PC-9 (cell line): ENCODE results near the gene PLEKHM1. TPM values are rescaled to one million over a fixed set of nuclear protein-coding genes. Genes with fewer than 3 reads are reported as not detected.
"Not testable (repeated sequence)": the region's sequence is repeated elsewhere in the genome, so short reads cannot be mapped to it uniquely, and the experiment has no call there.

Experiments
- BruUV-seq: library from RNA; stranded (reverse); fragments of 400-500 nt; replicated peaks from 2 replicates; lab custom pipeline; 2021; lab: Mats Ljungman, UMichigan
- CTCF ChIA-PET: fragments of 300-600 bp; sonication (Branson Sonifier 250); formaldehyde crosslinking; loops from one replicate; lab custom pipeline; 2022; ENCODE audit warnings: antibody characterized with exemption; lab: Charles Lee
- POLR2A ChIA-PET: fragments of 300-600 bp; sonication (Branson Sonifier 250); formaldehyde crosslinking; loops from one replicate; lab custom pipeline; 2022; ENCODE audit warnings: antibody characterized with exemption; ENCODE audit not compliant: unreplicated experiment; lab: Charles Lee
- DNase-seq, 2 experiments: peaks; one replicate each; pipeline versions ENCODE4 v3.0.0 to v3.0.0-alpha.2; 2015 to 2022; ENCODE audit warnings: mixed read lengths in 1 of 2
- H2AFZ ChIP-seq: fragments of 200-600 bp; sonication (generic); 2 replicates; pipeline ENCODE4 v1.8.1; 2017; ENCODE audit warnings: antibody characterized with exemption
- H3F3A ChIP-seq: fragments of 200-600 bp; sonication (generic); 2 replicates; pipeline ENCODE4 v1.8.1; 2017; ENCODE audit warnings: antibody characterized with exemption, mild to moderate bottlenecking, low read depth; ENCODE audit not compliant: insufficient read depth
- H3K27ac ChIP-seq: fragments of 200-600 bp; sonication (generic); 2 replicates; pipeline ENCODE4 v1.6.1; 2016; ENCODE audit warnings: mixed run types
- H3K27me3 ChIP-seq: fragments of 200-600 bp; sonication (generic); 2 replicates; pipeline ENCODE4 v1.6.1; 2016; ENCODE audit warnings: low read depth, mixed run types; ENCODE audit not compliant: insufficient read depth
- H3K36me3 ChIP-seq: fragments of 200-600 bp; sonication (generic); 2 replicates; pipeline ENCODE4 v1.6.1; 2016; ENCODE audit warnings: low read depth, mixed run types
- H3K4me1 ChIP-seq: fragments of 200-600 bp; sonication (generic); replicated peaks from 2 replicates; pipeline ENCODE4 v1.6.1; 2016; ENCODE audit warnings: mixed run types; ENCODE audit not compliant: insufficient read depth
- H3K4me2 ChIP-seq: fragments of 200-600 bp; sonication (generic); 2 replicates; pipeline ENCODE4 v1.6.1; 2017; ENCODE audit warnings: mixed run types
- H3K4me3 ChIP-seq: fragments of 200-600 bp; sonication (generic); 2 replicates; pipeline ENCODE4 v1.6.1; 2016; ENCODE audit warnings: mixed run types
- H3K79me2 ChIP-seq: fragments of 200-600 bp; sonication (generic); 2 replicates; pipeline ENCODE4 v1.6.1; 2017; ENCODE audit warnings: low read depth, mixed run types
- H3K9me2 ChIP-seq: fragments of 200-600 bp; sonication (generic); 2 replicates; pipeline ENCODE4 v1.8.1; 2017; ENCODE audit warnings: mild to moderate bottlenecking; ENCODE audit not compliant: insufficient read depth
- H3K9me3 ChIP-seq: fragments of 200-600 bp; sonication (generic); 2 replicates; pipeline ENCODE4 v1.8.1; 2016; ENCODE audit warnings: low read depth; ENCODE audit not compliant: insufficient read depth
- H4K20me1 ChIP-seq: fragments of 200-600 bp; sonication (generic); 2 replicates; pipeline ENCODE4 v1.8.1; 2017; ENCODE audit not compliant: insufficient read depth
- intact Hi-C: fragments of 100-400 bp; cut with micrococcal nuclease; formaldehyde crosslinking; loops from one replicate; pipeline ENCODE4 v1.10.0; 2022; ENCODE audit not compliant: unreplicated experiment
- total RNA-seq: library from RNA; stranded (reverse); gene quantifications from 2 replicates; pipeline ENCODE4 v1.2.3, GENCODE V29; 2021

The PLEKHM1 gene
- total RNA-seq, 1 experiment from 2014 or later, result 42.5 TPM

GRCh38 chr17:45448066-45448465 lies 42.5 kb downstream of the PLEKHM1 start:
- H3K79me2 ChIP-seq, DNase-seq, POLR2A ChIA-PET, BruUV-seq, H3K4me2 ChIP-seq, H3K27ac ChIP-seq, H3K9me3 ChIP-seq, H3K36me3 ChIP-seq, H3K4me3 ChIP-seq, CTCF ChIA-PET, H2AFZ ChIP-seq, H4K20me1 ChIP-seq, H3K27me3 ChIP-seq, intact Hi-C loops, H3K9me2 ChIP-seq: not testable (repeated sequence)
- Histone ChIP-seq H3K4me1 (peaks cover 23% of the 10 kb centered on the region), H3F3A (peaks cover 15% of the 10 kb centered on the region; the same call in 1 of the 2 replicates)

- H2AFZ ChIP-seq, H3K4me2 ChIP-seq, H3K79me2 ChIP-seq, DNase-seq, CTCF ChIA-PET, H3K9me3 ChIP-seq, H3K4me3 ChIP-seq, H3K27me3 ChIP-seq, H3K36me3 ChIP-seq, H4K20me1 ChIP-seq, intact Hi-C loops, POLR2A ChIA-PET, H3K9me2 ChIP-seq: not testable (repeated sequence)
- peaks cover 23% of the 10 kb centered on the region for H3K4me1 ChIP-seq
- H3F3A ChIP-seq, result peaks cover 15% of the 10 kb centered on the region; the same call in 1 of the 2 replicates
- TSS peak; percentile 11 for BruUV-seq
- H3K27ac ChIP-seq, result peak overlapping the region; percentile 32; the same call in 1 of the 2 replicates
These were observed 42.9 kb downstream of the PLEKHM1 start for GRCh38 chr17:45447650-45448049.

- H4K20me1 ChIP-seq, BruUV-seq, H3K27me3 ChIP-seq, H3K9me2 ChIP-seq, POLR2A ChIA-PET, H3K9me3 ChIP-seq, intact Hi-C loops, H2AFZ ChIP-seq, H3K36me3 ChIP-seq, H3K4me3 ChIP-seq, H3K79me2 ChIP-seq, H3K4me2 ChIP-seq: not testable (repeated sequence)
- peaks cover 23% of the 10 kb centered on the region for H3K4me1 ChIP-seq
- CTCF ChIA-PET, result interaction anchor here (1.0 kb wide), 1 partner anchor 193 kb away, joined by 3 read pairs; no protein-coding TSS in a partner anchor
- H3K27ac ChIP-seq, result peak overlapping the region; percentile 32; the same call in 1 of the 2 replicates
- DNase-seq, result peak in 1 of 2 experiments; percentile 27
- H3F3A ChIP-seq, result peaks cover 15% of the 10 kb centered on the region; the same call in 1 of the 2 replicates
These were observed 43.5 kb downstream of the PLEKHM1 start for GRCh38 chr17:45446872-45447625.

DNA sequence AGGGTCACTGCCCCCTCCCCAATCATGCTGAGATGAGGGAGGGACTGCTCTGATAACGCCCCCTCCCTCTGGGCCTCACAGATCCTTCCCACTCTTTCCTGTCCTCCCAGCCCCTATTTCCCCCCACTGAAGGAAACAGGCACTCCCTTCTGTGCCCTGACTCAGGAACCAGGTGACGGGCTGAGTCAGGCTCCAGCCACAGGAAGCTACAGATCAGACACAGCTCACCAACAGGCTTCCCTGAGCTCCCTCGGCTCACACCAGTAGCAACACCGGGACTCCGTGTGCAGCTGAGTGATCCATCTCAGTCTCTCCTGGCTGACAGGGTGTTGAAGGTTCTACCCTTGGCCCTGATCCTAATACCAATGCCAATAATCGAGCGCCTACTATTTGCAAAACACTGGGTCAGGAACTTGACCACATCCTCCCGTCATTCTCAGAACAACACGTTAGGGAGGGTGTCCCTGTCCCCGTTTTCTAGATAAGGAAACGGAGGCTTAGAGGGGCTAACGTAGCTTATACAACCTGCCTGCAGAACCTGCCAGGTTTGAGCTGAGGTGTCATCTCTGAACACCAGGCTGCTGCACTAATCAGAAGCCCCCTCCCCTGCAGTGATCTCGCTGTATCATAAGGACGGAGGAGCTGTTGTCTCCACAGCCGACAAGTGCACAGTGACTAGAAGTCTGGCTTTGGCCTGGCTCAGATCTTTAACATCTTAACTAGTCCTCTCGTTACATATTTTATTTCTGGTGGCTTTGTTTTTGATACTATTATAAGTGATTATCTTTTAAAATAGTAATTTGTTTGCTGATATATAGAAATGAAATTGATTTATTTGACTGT lies 44.4 kb downstream of the PLEKHM1 start:
- Histone ChIP-seq H3F3A (peaks cover 16% of the 10 kb centered on the region; the same call in 1 of the 2 replicates), H3K4me1 (peaks cover 26% of the 10 kb centered on the region), H3K4me2 (peak overlapping the region; percentile 37; the same call in 1 of the 2 replicates), H3K27ac (peak overlapping the region; percentile 6)
- DNase-seq, result peak; percentile 57 to 62
- H3K27me3 ChIP-seq, H4K20me1 ChIP-seq, H3K4me3 ChIP-seq, H3K9me2 ChIP-seq, H2AFZ ChIP-seq, H3K36me3 ChIP-seq, intact Hi-C loops, H3K79me2 ChIP-seq, H3K9me3 ChIP-seq: not testable (repeated sequence)
- ChIA-PET CTCF (interaction anchor here (1.0 kb wide), 1 partner anchor 194 kb away, joined by 3 read pairs; no protein-coding TSS in a partner anchor), POLR2A (interaction anchor here (0.6 to 0.7 kb wide), 2 partner anchors 18 to 820 kb away, joined by 3 to 7 read pairs; no protein-coding TSS in a partner anchor)
- BruUV-seq, result TSS peak; percentile 24

DNA sequence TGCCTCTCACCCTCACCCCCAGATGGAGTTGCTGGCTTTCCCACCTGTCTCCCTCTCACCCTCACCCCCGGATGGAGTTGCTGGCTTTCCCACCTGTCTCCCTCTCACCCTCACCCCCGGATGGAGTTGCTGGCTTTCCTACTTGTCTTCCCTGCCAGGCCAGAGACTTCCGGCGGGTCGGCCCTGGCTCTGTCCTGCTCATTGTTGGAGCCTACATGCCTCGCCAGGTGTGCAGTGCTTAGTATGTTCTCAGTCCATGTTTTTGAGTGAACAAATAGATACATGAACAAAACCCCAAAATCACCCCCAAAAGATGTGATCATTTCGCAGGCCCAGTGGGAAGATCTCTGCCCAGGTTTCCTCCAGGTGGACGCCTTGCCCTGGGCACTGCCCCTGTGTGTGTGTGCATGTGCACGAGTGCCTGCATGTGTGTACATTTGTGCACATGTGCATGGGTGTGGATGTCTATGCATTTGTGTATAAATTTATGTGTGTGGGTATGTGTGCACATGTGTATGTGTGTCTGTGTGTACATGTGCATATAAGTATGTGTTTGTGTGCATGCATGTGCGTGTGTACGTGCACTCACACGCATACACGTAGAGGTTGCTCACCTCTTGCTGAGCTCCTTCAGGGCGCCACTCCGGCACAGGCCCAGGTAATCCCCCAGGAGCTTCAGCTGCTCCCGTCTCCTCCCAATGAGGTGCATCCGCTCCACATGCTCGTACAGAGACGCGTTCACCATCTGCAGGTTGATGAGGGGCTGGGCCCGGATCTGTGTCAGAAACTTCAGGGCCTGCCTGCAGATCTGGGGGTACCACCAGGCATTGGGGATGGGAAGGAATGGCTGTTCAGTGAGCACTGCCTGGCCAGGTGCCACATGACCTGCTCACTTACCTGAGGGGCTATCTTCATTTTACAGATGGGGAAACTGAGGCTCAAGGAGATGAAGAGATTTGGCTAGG lies 45.4 kb downstream of the PLEKHM1 start:
- H3K4me3 ChIP-seq, H3K9me3 ChIP-seq, H3K27me3 ChIP-seq, DNase-seq, POLR2A ChIA-PET, H3K36me3 ChIP-seq, H4K20me1 ChIP-seq, BruUV-seq, H3K9me2 ChIP-seq, H3K79me2 ChIP-seq, H2AFZ ChIP-seq, H3K27ac ChIP-seq, intact Hi-C loops, CTCF ChIA-PET: not testable (repeated sequence)
- peaks cover 36% of the 10 kb centered on the region for H3K4me1 ChIP-seq
- H3K4me2 ChIP-seq, result 0 out of 2 replicates have a peak overlapping the region, but pooled peaks have one; percentile 37
- peaks cover 26% of the 10 kb centered on the region for H3F3A ChIP-seq

GRCh38 chr17:45444301-45444700 lies 46.2 kb downstream of the PLEKHM1 start:
- intact Hi-C loops, H3K4me3 ChIP-seq, POLR2A ChIA-PET, H2AFZ ChIP-seq, H3K9me3 ChIP-seq, DNase-seq, H3K36me3 ChIP-seq, H3K27me3 ChIP-seq, CTCF ChIA-PET, H4K20me1 ChIP-seq, H3K27ac ChIP-seq, H3K79me2 ChIP-seq, BruUV-seq, H3K9me2 ChIP-seq, H3K4me2 ChIP-seq: not testable (repeated sequence)
- Histone ChIP-seq H3K4me1 (peaks cover 44% of the 10 kb centered on the region), H3F3A (peaks cover 35% of the 10 kb centered on the region)
